H9 (cell line): ENCODE measurements around the gene TBC1D24. TPM values are rescaled to one million over a fixed set of nuclear protein-coding genes. Genes with fewer than 3 reads are reported as not detected.

Experiments used
- DNase-seq: peaks from one replicate; pipeline ENCODE4 v3.0.0-alpha.2; 2017
- H2AFZ ChIP-seq: one replicate; pipeline ENCODE4 v1.6.1; 2013; ENCODE audit warnings: mild to moderate bottlenecking, low read length, control low read depth, moderate library complexity
- H2AK5ac ChIP-seq: 2 replicates; pipeline ENCODE4 v1.6.1; 2013; ENCODE audit warnings: low read length, control low read depth, mixed read lengths; ENCODE audit not compliant: insufficient read length
- H2BK120ac ChIP-seq: one replicate; pipeline ENCODE4 v1.6.1; 2013; ENCODE audit warnings: low read depth, mild to moderate bottlenecking, low read length, control low read depth, inconsistent platforms; ENCODE audit not compliant: poor library complexity, severe bottlenecking
- H2BK12ac ChIP-seq: 2 replicates; pipeline ENCODE4 v1.6.1; 2013; ENCODE audit warnings: low read length, control low read depth, mixed read lengths, low read depth; ENCODE audit not compliant: insufficient read length
- H2BK15ac ChIP-seq: 2 replicates; pipeline ENCODE4 v1.6.1; 2013; ENCODE audit warnings: low read depth, low read length, control low read depth
- H2BK20ac ChIP-seq: one replicate; pipeline ENCODE4 v1.6.1; 2013; ENCODE audit warnings: low read depth, mild to moderate bottlenecking, low read length, control low read depth, inconsistent platforms; ENCODE audit not compliant: poor library complexity, severe bottlenecking
- H2BK5ac ChIP-seq: 2 replicates; pipeline ENCODE4 v1.6.1; 2013; ENCODE audit warnings: low read length, control low read depth, mixed read lengths; ENCODE audit not compliant: insufficient read length
- H3K14ac ChIP-seq: 2 replicates; pipeline ENCODE4 v1.6.1; 2013; ENCODE audit warnings: low read length, control low read depth; ENCODE audit not compliant: insufficient read depth
- H3K18ac ChIP-seq: 2 replicates; pipeline ENCODE4 v1.6.1; 2013; ENCODE audit warnings: low read depth, mild to moderate bottlenecking, mixed read lengths, low read length, control low read depth; ENCODE audit not compliant: insufficient read length
- H3K23ac ChIP-seq: 2 replicates; pipeline ENCODE4 v1.6.1; 2013; ENCODE audit warnings: low read length, control low read depth, mixed read lengths, low read depth; ENCODE audit not compliant: insufficient read length
- H3K23me2 ChIP-seq: 2 replicates; pipeline ENCODE4 v1.6.1; 2013; ENCODE audit warnings: low read depth, mild to moderate bottlenecking, mixed read lengths, low read length, control low read depth; ENCODE audit not compliant: insufficient read length, poor library complexity, severe bottlenecking
- H3K27ac ChIP-seq: 2 replicates; pipeline ENCODE4 v1.5.1; 2013; ENCODE audit warnings: low read length, control low read depth, mixed read lengths, low read depth; ENCODE audit not compliant: insufficient read length
- H3K27me3 ChIP-seq: 2 replicates; pipeline ENCODE4 v1.6.1; 2013; ENCODE audit warnings: low read length, control low read depth, inconsistent platforms; ENCODE audit not compliant: insufficient read depth
- H3K4ac ChIP-seq: 2 replicates; pipeline ENCODE4 v1.6.1; 2013; ENCODE audit warnings: low read depth, mild to moderate bottlenecking, control low read depth, inconsistent platforms, low read length, moderate library complexity
- H3K4me1 ChIP-seq: 2 replicates; pipeline ENCODE4 v1.6.1; 2013; ENCODE audit warnings: low read length, control low read depth, inconsistent platforms; ENCODE audit not compliant: insufficient read depth
- H3K4me2 ChIP-seq: 2 replicates; pipeline ENCODE4 v1.6.1; 2013; ENCODE audit warnings: low read length, control low read depth, mixed read lengths; ENCODE audit not compliant: insufficient read length, insufficient read depth
- H3K56ac ChIP-seq: 2 replicates; pipeline ENCODE4 v1.6.1; 2013; ENCODE audit warnings: low read depth, mild to moderate bottlenecking, mixed read lengths, low read length, control low read depth; ENCODE audit not compliant: insufficient read length
- H3K79me1 ChIP-seq: 2 replicates; pipeline ENCODE4 v1.6.1; 2013; ENCODE audit warnings: low read depth, mild to moderate bottlenecking, moderate library complexity, low read length, control low read depth, inconsistent platforms; ENCODE audit not compliant: insufficient read depth, poor library complexity, severe bottlenecking
- H3K79me2 ChIP-seq: 2 replicates; pipeline ENCODE4 v1.6.1; 2013; ENCODE audit warnings: low read length, control low read depth, inconsistent platforms; ENCODE audit not compliant: insufficient read depth
- H3K9ac ChIP-seq: 2 replicates; pipeline ENCODE4 v1.6.1; 2013; ENCODE audit warnings: low read length, control low read depth, mixed read lengths; ENCODE audit not compliant: insufficient read length; ENCODE audit errors: extremely low read depth
- H3K9me3 ChIP-seq: one replicate; pipeline ENCODE4 v1.6.1; 2013; ENCODE audit warnings: low read depth, low read length, inconsistent platforms; ENCODE audit not compliant: control insufficient read depth
- H3T11ph ChIP-seq: one replicate; pipeline ENCODE4 v1.6.1; 2013; ENCODE audit warnings: mild to moderate bottlenecking, low read length, control low read depth, inconsistent platforms
- H4K20me1 ChIP-seq: one replicate; pipeline ENCODE4 v1.6.1; 2013; ENCODE audit not compliant: control insufficient read depth, insufficient read length, insufficient read depth
- H4K5ac ChIP-seq: 2 replicates; pipeline ENCODE4 v1.6.1; 2013; ENCODE audit warnings: low read depth, mild to moderate bottlenecking, mixed read lengths, low read length, control low read depth; ENCODE audit not compliant: insufficient read length
- H4K8ac ChIP-seq: replicated peaks from 2 replicates; pipeline ENCODE4 v1.6.1; 2013; ENCODE audit warnings: low read length, control low read depth, mixed read lengths, low read depth; ENCODE audit not compliant: insufficient read length
- H4K91ac ChIP-seq: 2 replicates; pipeline ENCODE4 v1.6.1; 2013; ENCODE audit warnings: low read depth, mild to moderate bottlenecking, moderate library complexity, mixed read lengths, low read length, control low read depth; ENCODE audit not compliant: insufficient read length
- H3K27ac Mint-ChIP-seq, 3 experiments: 2 replicates in 2 of 3; 3 replicates in 1 of 3; pipeline ENCODE4 v1.8.0; 2020 to 2021; ENCODE audit warnings: mixed read lengths in 3 of 3, mild to moderate bottlenecking in 1 of 3, moderate library complexity in 1 of 3
- H3K27me3 Mint-ChIP-seq: 2 replicates; pipeline ENCODE4 v1.8.0; 2021; ENCODE audit warnings: low read depth, mild to moderate bottlenecking, moderate library complexity, mixed read lengths
- H3K36me3 Mint-ChIP-seq, 3 experiments: 2 replicates in 2 of 3; 3 replicates in 1 of 3; pipeline ENCODE4 v1.8.0; 2020 to 2021; ENCODE audit warnings: low read depth in 3 of 3, mixed read lengths in 3 of 3; ENCODE audit not compliant: insufficient read depth in 1 of 3
- H3K4me1 Mint-ChIP-seq, 2 experiments: 2 replicates each; pipeline ENCODE4 v1.8.0; 2020; ENCODE audit warnings: mixed read lengths in 2 of 2
- H3K4me3 Mint-ChIP-seq, 2 experiments: 2 replicates in 1 of 2; 3 replicates in 1 of 2; pipeline ENCODE4 v1.8.0; 2020 to 2021; ENCODE audit warnings: mild to moderate bottlenecking in 2 of 2, mixed read lengths in 2 of 2, moderate library complexity in 1 of 2
- H3K9me3 Mint-ChIP-seq, 2 experiments: 2 replicates in 1 of 2; 3 replicates in 1 of 2; pipeline ENCODE4 v1.8.0; 2020; ENCODE audit warnings: mild to moderate bottlenecking in 2 of 2, mixed read lengths in 2 of 2, moderate library complexity in 1 of 2
- CTCF ChIP-seq: fragments of 200-600 bp; sonication (generic); conservative IDR thresholded peaks from 3 replicates; pipeline ENCODE4 v1.8.0; 2021; ENCODE audit warnings: antibody characterized with exemption, mild to moderate bottlenecking
- WGBS: extraction: QIAGEN DNeasy Blood & Tissue Kit; methylation state at CpG from one replicate; pipeline ENCODE4 v1.1.7; 2013; ENCODE audit warnings: missing lambda C conversion rate, low lambda C conversion rate, mixed read lengths; ENCODE audit not compliant: insufficient read length; ENCODE audit errors: extremely low coverage; 5-methylcytosine and 5-hydroxymethylcytosine counted together
- total RNA-seq: library from RNA; stranded (reverse); gene quantifications from 2 replicates; pipeline ENCODE4 v1.2.1, GENCODE V29; 2021

Gene TBC1D24
- total RNA-seq, 1 experiment from 2014 or later: 19.0 TPM

- H3K4me3 Mint-ChIP-seq: 0 out of 5 replicates have a peak overlapping the region, but pooled peaks of 1 of the 2 experiments have one; percentile 8
- Histone ChIP-seq H4K91ac (no peak overlapping the region), H3K27me3 (no peaks in the 10 kb centered on the region), H4K20me1 (peaks cover 4% of the 10 kb centered on the region), H3K4me1 (no peaks in the 10 kb centered on the region), H3K56ac (no peak overlapping the region), H2BK20ac (no peak overlapping the region), H3T11ph (no peak overlapping the region), H3K4me2 (no peak overlapping the region), H2BK15ac (no peak overlapping the region), H3K18ac (no peak overlapping the region), H2BK120ac (no peak overlapping the region), H4K5ac (no peak overlapping the region), H3K9ac (no peak overlapping the region), H2BK5ac (no peak overlapping the region), H2AK5ac (no peak overlapping the region), H3K79me1 (no peaks in the 10 kb centered on the region), H3K79me2 (no peaks in the 10 kb centered on the region; the same call in 1 of the 2 replicates), H3K23ac (no peak overlapping the region), H4K8ac (no peak overlapping the region), H3K9me3 (no peaks in the 10 kb centered on the region), H3K4ac (no peak overlapping the region), H3K27ac (no peak overlapping the region), H2AFZ (no peak overlapping the region), H2BK12ac (no peak overlapping the region), H3K23me2 (no peaks in the 10 kb centered on the region), H3K14ac (no peak overlapping the region)
- no peak overlapping the region; a peak in 1 of 7 replicates for H3K27ac Mint-ChIP-seq
- no peaks in the 10 kb centered on the region for H3K9me3 Mint-ChIP-seq
- peaks cover 11 to 15% of the 10 kb centered on the region in 2 experiments for H3K4me1 Mint-ChIP-seq
- peaks cover under 1% of the 10 kb centered on the region; the same call in 1 of the 2 replicates for H3K27me3 Mint-ChIP-seq
- no CpG with 5 or more reads among the region's 32 CpGs for WGBS
- TF ChIP-seq CTCF: no peak
- DNase-seq: no peak
- no peaks in the 10 kb centered on the region for H3K36me3 Mint-ChIP-seq
Observed at GRCh38 chr16:2482708-2483534, 8.0 kb downstream of the TBC1D24 start.
